DMS53 treated with DMSO at 0.1 percent for 48 hours (cell line): ENCODE measurements around the gene SAP25.
"Not testable (repeated sequence)": the region's sequence is repeated elsewhere in the genome, so short reads cannot be mapped to it uniquely, and the experiment has no call there.

Source experiments
- DNase-seq: peaks from one replicate; lab custom pipeline; 2025; ENCODE audit not compliant: unreplicated experiment; lab: John Stamatoyannopoulos, UW

The SAP25 gene

DNA sequence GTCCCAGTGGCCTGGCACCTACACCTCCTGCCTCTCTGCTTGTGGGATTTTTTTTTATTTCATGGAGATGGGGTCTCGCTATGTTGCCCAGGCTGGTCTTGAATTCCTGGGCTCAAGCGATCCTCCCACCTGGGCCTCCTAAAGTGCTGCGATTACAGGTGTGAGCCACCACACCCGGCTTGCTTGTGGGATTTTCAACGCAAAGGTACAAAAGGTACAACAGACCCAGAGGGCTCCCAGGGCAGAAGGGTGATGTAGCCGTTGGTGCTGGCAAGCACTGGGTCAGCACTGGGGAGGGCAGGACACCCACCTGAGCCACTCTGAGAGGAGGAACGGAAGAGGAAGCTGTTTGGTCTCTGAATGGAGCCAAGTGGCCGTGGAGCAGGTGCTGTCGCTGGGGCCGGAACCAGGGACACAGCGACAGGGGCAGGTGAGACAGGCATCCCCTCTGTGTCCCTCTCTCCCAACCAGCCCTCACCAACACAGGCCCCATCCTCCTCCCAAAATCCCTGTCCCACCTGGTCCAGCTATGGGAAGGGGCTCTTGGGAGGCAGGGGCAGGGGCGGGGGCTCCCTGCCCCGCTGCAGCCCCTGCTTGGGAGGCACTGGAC lies 2.8 kb upstream of the SAP25 start:
- no peak for DNase-seq

DNA sequence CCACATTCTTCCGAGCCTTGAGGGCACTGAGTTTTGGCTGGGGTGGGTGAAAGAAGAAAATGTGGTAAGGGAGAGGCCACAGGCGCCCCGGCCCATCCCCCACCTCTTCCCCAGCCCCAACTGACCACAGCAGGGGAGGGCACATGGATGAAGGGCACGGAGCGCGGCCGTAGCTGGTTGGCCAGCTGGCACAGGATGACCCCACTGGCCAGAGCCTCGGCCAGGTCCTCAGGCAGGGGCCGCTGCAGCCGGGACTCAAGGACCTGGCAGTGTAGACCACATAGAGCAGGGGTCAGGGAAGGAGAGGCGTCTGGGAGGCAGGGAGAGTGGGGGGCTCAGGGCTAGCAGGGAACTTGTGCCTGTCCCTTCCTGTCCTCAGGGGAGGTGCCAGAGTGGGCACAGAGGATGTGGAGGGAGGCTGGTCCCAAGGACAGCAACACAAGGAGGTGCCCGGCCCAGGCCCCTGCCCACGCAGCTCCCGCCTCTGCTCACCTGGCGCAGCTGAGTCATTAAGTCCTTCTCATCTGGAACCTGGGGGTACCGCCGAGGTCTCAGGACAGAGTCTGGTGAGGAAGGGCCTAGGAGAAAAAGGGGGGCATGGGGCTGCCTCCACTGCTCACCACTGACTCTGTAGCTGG lies 2.2 kb upstream of the SAP25 start:
- DNase-seq: no peak

DNA sequence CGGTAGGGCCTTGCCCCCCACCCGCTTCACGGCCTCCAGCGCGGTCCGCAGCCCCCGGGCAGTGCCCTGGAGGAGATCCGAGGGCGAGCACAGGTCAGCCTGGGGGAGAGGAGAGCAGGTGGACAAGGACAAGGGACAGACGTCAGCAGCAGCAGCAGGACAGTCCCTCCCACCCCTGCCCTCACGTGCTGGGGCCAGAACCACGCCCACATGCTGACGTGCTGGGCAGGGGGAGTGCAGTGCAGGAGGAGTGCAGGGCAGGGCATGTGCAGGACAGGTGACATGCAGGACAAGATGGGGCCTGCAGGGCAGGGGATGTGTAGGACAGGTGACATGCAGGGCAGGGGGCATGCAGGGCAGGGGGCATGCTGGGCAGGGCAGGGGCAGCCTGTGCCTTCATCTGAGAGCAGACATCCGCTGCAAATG lies 1.5 kb upstream of the SAP25 start:
- no peak for DNase-seq

DNA sequence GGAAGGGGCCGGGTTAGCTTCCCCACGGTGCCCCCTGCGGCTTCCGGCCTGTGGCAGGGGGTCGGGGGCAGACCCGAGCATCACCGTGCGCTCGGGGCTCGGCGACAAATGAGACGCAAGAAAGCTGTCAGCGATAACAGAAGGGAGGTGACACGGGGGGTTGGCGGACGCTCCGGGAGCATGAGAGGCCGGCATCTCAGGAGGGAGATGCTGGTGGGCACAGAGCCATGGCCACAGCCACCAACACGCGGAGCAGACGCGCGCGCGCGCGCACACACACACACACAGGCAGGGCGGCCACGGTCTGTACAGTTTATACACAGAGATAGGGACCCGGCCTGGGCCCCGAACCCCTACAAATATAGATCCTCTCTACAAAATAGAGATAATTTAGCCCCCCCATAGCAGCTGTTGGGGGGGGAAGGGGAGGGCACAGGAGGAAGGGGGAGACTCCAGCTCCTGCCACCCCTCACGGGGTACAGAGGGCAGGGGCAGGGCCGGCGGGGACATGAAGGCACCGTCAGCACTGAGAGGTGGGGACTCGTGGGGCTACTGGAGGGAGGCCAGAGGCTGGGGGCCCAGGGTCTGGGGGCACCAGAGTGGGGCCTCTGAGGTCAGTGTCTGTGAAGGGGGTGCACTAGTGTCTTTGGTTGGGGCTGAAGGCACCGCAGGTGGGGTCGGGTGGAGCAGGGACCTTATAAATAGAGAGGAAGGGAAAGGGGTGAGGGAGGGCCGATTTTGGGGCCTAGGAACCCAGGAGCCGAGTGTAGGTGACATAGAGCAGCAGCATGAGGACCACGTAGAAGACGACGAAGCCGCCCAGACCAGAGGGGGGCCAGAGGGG lies 884 bp upstream of the SAP25 start:
- DNase-seq: no peak

DNA sequence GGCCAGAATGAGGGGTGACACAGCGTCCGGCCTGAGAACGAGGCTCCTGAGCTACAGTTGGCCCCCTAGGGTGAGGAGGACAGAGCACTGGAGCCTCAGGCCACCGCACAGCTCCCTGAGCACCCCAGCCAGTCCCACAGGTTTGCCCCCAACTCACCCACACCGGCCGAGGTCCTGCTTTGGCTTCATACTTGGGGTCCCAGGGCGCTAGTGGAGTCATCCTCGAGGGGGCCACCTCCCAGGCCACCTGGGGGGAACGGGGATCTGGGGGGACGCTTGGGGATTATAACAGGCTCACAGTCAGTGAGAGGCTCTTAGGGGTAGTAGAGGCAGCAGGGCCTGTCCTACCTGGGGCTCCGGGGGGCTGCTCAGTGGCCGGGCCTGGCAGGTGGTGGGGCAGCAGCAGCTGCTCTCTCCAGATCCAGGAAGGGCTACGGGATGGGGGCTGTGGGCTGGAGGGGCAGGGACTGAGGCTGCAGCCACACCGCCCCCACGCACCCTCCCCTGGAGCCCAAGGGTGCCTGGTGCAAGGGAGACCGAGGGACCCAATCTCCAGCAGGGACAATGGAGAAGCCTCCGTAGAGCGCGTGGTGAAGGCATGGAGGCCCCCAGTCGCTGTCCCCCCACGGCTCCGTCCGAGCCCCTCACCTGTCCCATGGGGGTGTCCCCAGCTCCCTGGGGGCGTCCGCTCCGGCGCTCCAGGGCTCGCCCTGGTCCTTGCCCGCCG lies 588 bp downstream of the SAP25 start:
- no peak for DNase-seq

DNA sequence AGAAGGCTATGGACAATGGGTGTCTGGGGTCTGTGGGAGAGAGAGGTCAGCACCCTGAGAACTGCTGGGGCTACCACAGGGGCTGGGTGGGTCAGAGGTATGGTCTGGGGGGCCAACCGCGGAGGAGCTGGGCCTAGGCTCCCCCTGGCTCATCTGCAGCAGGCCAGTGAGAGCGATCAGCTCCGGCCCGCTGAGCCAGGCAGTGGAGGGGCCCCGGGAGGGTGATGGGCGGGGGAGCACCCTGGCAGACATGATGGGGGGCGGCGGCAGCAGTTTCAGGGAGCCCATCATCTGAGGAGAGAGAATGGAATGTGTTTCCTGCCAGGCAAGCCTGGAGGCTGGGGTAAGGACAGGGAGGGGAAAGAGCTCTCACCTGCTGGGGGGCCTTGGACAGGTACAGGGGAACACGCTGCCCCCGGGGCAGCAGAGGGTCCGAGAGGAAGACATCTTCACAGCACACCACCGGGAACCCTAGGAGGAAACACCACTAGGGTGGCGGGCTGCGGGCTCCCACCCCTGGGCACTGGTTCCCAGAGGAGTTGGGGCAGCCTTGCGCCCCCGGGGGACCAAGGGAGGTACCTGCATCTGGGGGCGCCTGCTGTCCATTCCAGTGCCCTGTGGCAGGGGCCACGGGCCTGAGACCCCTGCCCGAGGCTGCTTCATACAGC lies 1.3 kb downstream of the SAP25 start:
- DNase-seq: no peak

DNA sequence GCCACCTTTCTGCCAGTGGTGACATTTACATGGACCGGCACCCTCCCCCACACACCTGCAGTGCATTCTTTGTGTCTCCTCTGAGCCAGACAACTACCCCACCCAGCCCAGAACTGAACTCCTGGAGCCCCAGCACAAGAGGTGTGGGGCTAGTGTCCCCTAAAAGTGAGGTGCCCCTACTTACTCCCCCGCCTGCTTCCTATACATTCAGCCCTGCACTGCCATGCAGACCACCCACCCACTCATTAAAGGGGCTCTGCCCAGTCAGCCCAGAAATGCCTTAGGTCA lies 1.9 kb downstream of the SAP25 start:
- no peak for DNase-seq

DNA sequence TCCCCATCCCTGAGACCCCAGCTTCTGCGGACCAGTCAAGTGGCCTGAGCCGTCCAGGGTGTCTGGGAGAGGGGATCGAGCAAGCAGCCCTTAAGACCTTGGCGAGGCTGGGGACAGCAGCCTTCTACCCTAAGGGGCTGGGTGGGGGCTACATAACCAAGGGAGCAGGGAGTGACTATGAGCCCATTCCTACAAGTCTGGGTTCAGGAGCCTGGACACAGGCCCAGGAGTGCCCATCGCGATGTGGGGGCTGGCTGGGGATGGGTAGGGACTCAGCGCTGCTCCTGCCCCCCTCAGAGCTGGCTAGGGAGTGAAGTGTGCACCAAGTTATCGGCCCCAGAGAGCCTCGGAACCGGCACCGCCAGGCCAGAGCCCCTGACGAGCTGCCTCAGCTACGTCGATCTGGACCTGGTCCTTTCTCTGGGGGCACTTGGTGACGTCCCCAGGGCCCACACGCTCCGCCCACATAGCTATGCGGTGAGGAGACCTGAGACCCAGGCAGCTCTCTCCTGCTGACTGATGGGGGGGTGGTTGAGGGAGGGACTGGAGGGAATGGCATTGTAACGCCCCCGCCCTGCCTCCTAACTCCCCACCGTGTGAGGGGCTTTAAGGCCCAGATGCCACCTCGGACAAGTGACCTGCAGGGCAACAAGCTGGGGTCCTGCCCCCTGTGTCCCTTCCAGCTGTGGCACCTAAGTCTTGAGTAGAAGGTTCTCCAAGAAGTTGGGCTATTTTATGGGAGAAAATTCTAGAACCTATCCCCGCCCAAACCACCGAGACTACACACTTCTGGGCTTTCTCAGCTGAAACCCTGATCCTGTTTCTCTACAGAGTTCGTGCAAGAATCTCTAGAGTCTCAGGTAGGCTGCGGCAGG lies 2.5 kb downstream of the SAP25 start:
- DNase-seq: no peak

DNA sequence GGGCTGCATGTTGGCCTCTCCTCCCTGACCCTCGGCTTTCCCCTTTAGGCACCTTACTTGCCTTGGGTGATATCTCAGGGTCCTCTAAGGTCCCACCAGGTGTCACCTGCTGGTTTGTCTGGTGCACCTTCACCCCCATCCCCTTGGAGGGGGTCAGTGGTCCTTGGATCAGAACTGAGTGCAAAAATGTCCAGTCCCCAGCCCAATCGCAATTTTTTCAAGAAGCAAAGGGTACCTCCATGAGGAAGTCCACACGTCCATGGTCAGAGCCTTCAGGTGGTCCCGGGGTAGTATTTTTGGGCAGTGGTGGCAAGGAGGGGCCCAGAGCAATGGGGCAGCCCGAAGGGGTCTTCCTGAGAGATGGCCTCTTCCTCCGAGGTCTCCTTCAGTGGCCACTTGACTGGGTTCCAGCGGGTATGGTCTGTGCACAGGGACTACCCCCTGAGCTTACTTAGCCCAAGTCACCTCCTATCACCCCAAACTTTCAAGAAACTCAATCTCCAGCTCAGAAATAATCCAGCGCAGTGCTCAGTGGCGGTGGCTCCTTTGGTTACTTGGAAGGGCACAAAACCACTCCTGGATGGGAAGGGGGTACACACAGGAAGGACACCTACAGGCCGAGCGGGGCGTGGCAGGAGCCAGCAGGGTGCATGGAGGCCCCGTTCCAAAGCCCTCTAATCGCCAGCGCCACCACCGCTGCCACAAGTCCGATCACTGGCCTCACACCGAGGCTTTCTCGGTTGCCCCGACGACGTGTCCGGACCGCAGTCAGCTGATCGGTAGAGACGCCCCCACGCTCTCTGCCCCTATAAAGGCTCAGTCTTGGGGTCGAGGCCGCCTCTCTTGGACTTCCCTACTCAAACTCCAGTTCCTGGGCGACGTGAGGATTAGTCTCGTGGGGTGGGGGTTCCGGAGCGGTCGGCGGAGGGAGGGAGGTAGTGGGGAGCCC lies 4.5 kb downstream of the SAP25 start:
- peak; percentile 21 for DNase-seq

DNA sequence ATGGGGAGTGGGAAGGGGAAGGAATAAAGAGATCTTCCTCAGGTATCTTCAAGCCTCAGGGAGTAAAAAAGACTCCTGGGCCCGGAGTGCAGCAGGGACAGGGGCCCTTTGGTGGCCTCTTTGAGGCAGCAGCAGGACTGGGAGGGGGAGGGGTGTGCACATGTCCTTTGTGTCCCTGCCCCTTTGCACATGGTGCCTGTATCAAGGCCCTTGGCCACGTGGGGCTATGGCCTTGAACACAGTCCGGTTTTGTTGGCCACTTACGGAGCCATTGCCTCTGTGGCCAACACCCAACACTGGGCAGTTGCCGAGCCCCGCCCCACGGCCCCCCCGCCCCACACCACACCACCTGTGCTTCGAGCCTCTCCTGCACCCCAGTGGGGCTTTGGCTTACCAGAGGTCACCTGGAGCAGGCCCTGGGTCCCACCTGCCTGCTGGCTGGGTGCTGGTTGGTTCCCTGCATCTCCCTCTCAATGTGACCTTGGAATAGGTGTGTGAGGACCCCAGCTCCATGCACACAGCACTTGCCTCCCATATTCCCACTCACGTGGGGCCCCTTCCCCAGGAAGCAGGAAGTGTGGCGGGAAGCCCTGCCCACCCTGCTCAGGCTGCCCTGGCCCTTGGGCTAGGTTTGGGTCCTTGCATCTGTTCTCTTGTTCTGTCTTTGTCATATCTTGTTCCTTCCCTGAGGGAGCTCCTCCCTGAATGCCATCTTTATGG lies 5.4 kb downstream of the SAP25 start:
- DNase-seq: no peak

DNA sequence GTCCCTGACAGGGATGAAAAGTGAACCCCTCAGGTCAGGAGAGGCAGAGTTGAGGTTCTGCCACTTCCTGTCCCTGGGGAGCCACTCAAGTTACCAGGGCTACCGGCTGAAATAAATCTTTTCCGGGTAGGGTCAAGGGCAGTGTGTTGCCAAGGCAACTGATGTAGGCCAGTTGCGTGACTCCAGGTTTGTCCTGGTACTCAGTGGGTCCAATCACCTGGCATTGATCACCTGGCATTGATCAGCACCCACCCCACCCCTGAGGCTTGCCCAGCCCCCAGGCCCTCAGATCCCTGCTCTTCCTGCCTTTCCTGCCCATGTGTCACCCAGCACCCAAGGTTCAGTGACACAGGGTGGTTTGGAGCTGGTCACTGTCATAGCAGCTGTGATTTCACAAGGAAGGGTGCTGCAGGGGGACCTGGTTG lies 5.9 kb downstream of the SAP25 start:
- peak; percentile 53 for DNase-seq

DNA sequence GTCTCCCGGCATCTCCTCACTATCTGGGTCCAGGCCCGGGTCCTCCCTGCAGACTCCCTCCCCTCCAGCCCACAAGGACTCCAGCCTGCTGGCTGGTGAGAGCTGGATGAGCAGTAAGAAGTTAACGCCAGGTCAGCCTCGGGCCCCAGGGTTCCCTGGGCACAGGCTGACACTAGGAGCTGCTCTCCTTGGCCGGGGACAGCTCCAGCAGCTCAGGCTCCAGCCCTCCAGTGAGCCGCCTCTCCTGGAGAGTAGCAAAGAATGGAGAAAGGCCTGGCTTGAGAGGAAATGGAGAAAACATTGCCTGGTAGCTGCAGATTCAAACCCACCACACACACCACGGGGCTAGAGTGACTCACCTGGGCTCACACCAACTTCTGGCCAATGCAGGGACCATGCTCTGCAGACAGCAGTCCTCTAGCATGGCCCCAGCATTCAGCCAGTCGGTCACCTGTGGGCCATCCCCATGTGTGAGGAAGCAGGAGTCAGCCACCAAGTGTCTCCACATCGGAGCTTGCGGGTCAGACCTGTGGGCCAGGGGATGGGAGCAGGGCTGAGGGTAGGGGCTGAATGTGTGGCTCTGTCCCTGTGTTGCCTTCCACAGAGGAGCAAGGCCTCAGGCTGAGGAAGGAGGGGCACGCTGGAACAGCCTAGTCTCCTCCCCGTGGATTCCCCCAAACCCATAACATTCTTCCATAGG lies 6.5 kb downstream of the SAP25 start:
- no peak for DNase-seq

DNA sequence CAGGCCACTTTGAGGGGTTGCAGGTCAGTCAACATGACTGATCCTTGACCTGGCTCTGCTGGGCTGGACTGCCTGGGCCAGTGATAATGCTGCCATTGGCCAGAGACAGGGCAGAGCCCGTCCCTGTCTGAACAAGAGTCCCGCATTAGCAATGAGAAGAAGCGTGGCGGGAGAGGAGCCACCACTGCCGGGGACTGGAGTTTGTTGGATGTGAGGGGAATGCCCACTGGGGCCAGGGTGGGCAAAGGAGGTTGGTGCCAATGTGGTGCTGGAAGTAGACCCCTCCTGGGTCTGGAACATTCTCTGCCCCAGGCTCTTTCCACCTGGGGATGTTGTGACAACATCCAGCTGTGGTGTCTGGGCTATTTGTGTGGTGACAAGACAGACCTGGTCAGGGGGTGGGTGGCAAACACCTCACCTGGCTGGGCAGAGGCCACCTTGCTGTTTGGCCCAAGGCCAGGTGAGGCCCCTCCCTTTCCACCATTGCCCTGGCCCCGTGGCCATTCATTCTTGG lies 7.6 kb downstream of the SAP25 start:
- no peak for DNase-seq

DNA sequence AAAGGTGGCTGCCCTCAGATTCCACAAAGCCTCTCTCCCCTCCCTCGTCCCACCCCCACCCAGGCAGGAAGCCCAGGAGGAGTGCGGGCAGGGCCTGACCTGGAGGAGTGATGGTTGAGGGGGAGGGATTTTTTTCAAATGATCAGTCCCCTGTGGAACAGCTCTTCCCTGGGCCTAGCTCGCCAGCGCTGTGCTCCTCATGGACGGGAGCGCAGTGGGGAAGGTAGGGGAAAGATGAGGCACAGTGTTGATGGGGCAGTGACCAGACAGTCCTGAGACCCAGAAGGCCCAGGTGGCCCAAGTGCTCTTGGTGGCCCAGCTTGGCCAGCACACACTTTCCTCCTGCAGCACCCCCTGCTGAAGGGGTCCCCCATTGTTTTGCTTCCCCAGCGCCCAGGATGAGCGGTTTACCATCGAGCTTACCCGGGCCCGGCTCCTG lies 8.5 kb downstream of the SAP25 start:
- no peak for DNase-seq

DNA sequence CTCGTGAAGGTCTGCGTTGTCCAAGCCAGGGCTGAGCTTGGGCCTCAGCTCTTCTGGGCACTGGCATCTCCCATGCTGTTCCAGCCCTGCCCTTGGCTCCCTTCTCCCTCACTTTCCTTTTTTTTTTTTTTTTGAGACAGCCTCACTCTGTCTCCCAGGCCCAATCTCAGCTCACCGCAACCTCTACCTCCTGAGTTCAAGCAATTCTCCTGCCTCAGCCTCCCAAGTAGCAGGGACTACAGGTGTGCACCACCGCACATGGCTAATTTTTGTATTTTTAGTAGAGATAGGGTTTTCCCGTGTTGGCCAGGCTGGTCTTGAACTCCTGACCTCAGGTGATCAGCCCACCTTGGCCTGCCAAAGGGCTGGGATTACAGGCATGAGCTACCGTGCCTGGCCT lies 9.3 kb downstream of the SAP25 start:
- not testable (repeated sequence) for DNase-seq

DNA sequence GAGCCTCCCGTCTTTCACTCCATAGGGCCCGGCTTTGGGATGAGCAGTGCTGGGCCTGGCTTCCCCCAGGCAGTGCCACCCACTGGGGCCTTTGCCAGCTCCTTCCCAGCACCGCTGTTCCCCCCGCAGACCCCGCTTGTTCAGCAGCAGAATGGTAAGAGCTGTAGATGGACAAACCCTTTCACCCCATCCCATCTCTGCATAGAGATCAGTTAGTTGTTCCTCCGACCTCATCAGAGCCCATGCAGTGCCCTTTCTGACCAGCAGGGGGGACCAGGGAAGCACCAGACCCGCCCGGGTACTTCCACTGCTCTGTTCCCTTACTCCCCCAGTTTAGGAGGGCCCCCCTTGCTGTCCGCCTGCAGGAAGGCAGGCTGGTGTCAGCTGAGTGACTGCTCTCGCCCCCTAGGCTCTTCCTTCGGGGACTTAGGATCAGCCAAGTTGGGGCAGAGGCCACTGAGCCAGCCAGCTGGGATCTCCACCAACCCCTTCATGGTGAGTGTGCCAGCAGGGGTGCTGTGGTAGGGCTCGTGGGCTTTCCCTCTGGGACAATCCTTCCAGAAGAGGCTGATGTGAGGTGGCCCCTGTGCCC lies 9.8 kb downstream of the SAP25 start:
- DNase-seq: peak; percentile 48

DNA sequence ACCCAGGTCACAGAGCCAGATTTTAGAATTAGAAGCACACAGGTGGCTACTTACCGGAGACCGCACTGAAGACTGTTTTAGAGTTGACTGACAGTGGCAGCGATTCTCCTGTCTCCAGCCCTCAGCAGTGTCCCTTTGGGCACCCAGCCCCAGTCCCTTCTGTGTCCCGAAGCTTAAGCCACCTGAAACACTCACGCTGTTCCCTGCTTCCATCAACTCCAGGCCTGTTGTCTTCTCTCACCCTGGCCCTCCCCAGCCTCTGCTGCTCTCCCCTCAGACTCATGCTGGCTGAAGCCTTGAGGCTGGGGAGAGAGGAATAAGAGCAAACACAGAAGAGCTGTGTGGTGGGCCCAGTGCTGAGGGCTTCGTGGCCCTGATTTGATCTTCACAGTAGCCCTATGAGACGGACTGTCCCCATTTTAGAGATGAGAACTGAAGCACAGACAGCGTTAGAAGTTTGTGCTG lies 10.6 kb downstream of the SAP25 start:
- no peak for DNase-seq
